Middle frontal gyrus (tissue), 1 donor: ENCODE data around the gene SLC6A1.

Experiments
- DNase-seq: peaks from one replicate; pipeline ENCODE4 v3.0.0-alpha.2; 2015; ENCODE audit warnings: low spot score; ENCODE audit errors: extremely low spot score

The SLC6A1 gene

GRCh38 chr3:10992943-10993728, 588 bp downstream of the SLC6A1 start:
- DNase-seq = no peak

- no peak for DNase-seq
Measured at GRCh38 chr3:10993729-10994065, 1.1 kb downstream of the SLC6A1 start.

GRCh38 chr3:10994306-10994705, 1.8 kb downstream of the SLC6A1 start:
- peak; percentile 49 for DNase-seq

GRCh38 chr3:10995871-10996270, 3.3 kb downstream of the SLC6A1 start:
- no peak for DNase-seq

- DNase-seq = peak; percentile 59
Measured at GRCh38 chr3:10996345-10997013, 3.9 kb downstream of the SLC6A1 start.

GRCh38 chr3:10997196-10997595, 4.6 kb downstream of the SLC6A1 start:
- no peak for DNase-seq

- no peak for DNase-seq
Measured at GRCh38 chr3:10998542-10998941, 6.0 kb downstream of the SLC6A1 start.

- no peak for DNase-seq
Measured at GRCh38 chr3:10999221-11000107, 6.9 kb downstream of the SLC6A1 start.

GRCh38 chr3:11000528-11000927, 8.0 kb downstream of the SLC6A1 start:
- no peak for DNase-seq

GRCh38 chr3:11001020-11001657, 8.6 kb downstream of the SLC6A1 start:
- DNase-seq = peak; percentile 56

GRCh38 chr3:11001658-11002021, 9.1 kb downstream of the SLC6A1 start:
- no peak for DNase-seq

GRCh38 chr3:11002371-11002807, 9.8 kb downstream of the SLC6A1 start:
- no peak for DNase-seq

GRCh38 chr3:11004563-11004962, 12.0 kb downstream of the SLC6A1 start:
- DNase-seq = no peak

GRCh38 chr3:11005686-11006256, 13.2 kb downstream of the SLC6A1 start:
- DNase-seq = no peak

GRCh38 chr3:11006986-11007933, 14.7 kb downstream of the SLC6A1 start:
- no peak for DNase-seq

GRCh38 chr3:11009898-11010297, 17.4 kb downstream of the SLC6A1 start:
- no peak for DNase-seq

GRCh38 chr3:11010426-11011165, 18.0 kb downstream of the SLC6A1 start:
- peak; percentile 61 for DNase-seq

GRCh38 chr3:11014253-11014652, 21.7 kb downstream of the SLC6A1 start:
- no peak for DNase-seq

GRCh38 chr3:11014752-11015151, 22.2 kb downstream of the SLC6A1 start:
- no peak for DNase-seq
